G401 (cell line): ENCODE data around the gene LPGAT1. TPM values are rescaled to one million over a fixed set of nuclear protein-coding genes. Genes with fewer than 3 reads are reported as not detected.
"Not testable (repeated sequence)": the region's sequence is repeated elsewhere in the genome, so short reads cannot be mapped to it uniquely, and the experiment has no call there.

Source experiments
- DNase-seq: peaks from one replicate; pipeline ENCODE4 v3.0.0-alpha.2; 2015; ENCODE audit warnings: low spot score
- in situ Hi-C: cut with HindIII; loops from 2 replicates; pipeline ENCODE4 v1.10.0; 2016; ENCODE audit warnings: low sequenced_read_pairs, mixed read lengths
- total RNA-seq: library from RNA; depleted of rRNA; stranded (reverse); fragments of >200 nt; shearing (Covaris generic); gene quantifications from 2 replicates; pipeline ENCODE4 v1.2.3, GENCODE V29; 2014; rRNA removed

LPGAT1 gene, protein sequence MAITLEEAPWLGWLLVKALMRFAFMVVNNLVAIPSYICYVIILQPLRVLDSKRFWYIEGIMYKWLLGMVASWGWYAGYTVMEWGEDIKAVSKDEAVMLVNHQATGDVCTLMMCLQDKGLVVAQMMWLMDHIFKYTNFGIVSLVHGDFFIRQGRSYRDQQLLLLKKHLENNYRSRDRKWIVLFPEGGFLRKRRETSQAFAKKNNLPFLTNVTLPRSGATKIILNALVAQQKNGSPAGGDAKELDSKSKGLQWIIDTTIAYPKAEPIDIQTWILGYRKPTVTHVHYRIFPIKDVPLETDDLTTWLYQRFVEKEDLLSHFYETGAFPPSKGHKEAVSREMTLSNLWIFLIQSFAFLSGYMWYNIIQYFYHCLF
- 19.3 and 40.9 TPM in 2 replicates for total RNA-seq

- DNase-seq, result peak; percentile 71
- in situ Hi-C loops, result no loop called here
These were observed at the start of gene LPGAT1 for GRCh38 chr1:211830328-211831142. LPGAT1 (minus strand) TSS chr1:211830763; CDS start chr1:211829296, 1,467 bp downstream.

DNA sequence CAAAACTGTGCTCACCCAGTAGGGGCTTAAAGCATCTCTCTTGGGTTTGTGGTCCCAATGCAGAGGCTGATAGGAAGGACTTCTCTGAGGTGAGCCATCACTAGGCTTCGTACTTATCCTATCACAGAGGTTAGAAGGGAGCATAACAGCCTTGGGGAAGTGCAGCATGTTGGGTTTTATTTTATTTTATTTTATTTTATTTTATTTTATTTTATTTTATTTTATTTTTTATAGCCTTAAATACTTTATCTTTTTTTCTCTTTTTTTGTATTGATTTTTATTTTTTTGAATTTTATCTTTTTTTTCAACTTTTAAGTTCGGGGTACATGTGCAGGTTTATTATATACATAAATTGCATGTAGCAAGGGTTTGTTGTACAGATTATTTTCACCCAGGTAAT, 48.9 kb upstream of the LPGAT1 start:
- in situ Hi-C loops, result no loop called here
- DNase-seq, result no peak

- DNase-seq, result peak; percentile 28
- in situ Hi-C loops, result no loop called here
These were observed 46.5 kb upstream of the LPGAT1 start for GRCh38 chr1:211876851-211877590.

DNA sequence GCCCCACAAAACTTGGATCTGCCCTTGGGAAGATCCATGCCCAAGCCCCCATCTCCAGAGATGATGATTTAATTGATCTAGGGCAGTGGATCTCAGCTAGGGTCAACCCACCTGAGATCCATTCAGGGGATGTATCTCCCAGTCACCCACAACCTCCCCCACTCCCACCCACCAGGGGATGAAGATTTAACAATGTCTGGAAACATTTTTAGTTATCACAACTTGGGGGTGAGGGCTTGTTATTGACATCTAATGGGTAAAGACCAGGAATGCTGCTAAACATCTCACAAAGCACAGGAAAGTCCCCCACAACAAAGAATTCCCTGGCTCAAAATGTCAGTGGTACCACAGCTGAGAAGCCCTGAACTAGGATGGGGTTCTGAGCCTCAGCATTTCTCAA, 45.0 kb upstream of the LPGAT1 start:
- in situ Hi-C loops, result no loop called here
- no peak for DNase-seq

DNA sequence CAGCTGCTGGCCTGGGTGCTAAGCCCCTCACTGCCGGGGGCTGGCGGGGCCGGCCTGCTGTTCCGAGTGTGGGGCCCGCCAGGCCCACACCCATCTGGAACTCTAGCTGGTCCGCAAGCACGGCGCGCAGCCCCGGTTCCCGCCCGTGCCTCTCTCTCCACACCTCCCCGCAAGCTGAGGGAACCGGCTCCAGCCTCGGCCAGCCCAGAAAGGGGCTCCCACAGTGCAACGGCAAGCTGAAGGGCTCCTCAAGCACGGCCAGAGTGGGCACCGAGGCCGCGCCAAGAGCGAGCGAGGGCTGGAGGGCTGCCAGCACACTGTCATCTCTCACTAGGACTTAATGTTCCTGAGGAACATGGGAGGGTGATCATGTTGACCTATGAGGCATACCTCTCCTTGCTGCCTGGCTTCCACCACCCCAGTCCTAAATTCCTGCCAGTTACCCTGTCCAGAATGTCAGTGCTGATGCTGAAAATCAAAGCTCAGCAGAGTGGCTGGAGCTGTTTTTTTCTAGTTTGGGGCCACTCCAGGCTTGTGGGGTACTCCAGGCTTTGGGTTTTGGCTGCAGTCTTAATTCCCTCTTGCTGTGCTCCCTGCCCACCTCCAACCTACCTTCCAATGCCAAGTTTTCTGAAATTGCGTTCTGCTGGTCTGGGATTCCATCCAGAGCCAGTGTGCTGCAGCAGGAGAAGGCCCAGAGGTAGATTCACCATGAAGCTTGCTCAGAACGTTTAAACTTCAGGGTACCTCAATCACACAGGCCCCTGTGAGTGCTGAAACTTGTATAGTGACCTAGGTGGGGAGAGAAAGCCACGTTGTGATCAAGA, 44.2 kb upstream of the LPGAT1 start:
- in situ Hi-C loops, result no loop called here
- DNase-seq, result peak; percentile 53

DNA sequence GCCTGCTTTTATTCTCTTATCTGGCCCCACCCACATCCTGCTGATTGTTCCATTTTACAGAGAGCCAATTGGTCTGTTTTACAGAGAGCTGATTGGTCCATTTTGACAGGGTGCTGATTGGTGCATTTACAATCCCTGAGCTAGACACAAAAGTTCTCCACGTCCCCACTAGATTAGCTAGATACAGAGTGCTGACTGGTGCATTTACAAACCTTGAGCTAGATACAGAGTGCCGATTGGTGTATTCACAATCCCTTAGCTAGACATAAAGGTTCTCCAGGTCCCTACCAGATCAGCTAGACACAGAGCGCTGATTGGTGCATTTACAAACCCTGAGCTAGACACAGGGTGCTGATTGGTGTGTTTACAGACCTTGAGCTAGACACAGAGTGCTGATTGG, 43.2 kb upstream of the LPGAT1 start:
- DNase-seq, in situ Hi-C loops: not testable (repeated sequence)

DNA sequence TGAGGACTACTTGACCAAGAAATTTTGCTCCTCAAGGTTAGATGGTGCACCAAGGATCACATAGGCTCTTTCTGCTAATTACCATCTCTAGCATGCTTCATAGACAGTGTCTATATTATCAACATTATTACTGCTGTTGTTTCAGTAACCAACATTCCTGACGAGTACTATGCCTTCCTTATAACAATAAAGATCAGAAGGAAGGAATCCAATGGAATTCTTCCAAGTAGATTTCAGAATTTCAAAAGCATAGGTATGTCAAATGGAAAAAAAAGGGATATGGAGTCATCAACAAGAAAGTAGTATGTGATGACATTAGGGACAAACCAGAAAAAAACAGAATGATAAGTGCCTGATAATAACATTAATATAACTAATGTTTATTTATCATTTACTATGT, 39.6 kb upstream of the LPGAT1 start:
- in situ Hi-C loops, result no loop called here
- DNase-seq, result no peak

- in situ Hi-C loops, result no loop called here
- no peak for DNase-seq
These were observed 34.6 kb upstream of the LPGAT1 start for GRCh38 chr1:211865180-211865579.

DNA sequence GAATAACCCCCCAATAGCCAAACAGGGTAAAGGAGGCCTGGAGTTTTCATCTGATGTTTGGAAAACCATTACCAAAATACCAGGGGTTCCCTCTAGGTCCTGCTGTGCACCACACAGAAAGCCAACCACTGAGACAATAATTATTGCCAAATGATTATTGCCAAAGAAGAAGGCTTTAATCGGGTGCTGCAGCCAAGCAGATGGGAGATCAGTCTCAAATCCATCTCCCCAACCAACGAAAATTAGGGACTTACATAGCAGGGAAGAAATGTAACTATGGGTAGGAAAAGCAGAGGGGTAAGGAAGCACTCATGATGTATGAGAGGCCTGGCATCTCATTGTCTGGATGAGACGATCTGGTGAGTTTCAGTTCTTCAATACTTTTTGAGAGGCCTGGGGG, 28.8 kb upstream of the LPGAT1 start:
- in situ Hi-C loops, result no loop called here
- no peak for DNase-seq

- in situ Hi-C loops, result no loop called here
- no peak for DNase-seq
These were observed 20.6 kb upstream of the LPGAT1 start for GRCh38 chr1:211851174-211851573.

GRCh38 chr1:211843507-211844298, 13.1 kb upstream of the LPGAT1 start:
- in situ Hi-C loops, result no loop called here
- no peak for DNase-seq

DNA sequence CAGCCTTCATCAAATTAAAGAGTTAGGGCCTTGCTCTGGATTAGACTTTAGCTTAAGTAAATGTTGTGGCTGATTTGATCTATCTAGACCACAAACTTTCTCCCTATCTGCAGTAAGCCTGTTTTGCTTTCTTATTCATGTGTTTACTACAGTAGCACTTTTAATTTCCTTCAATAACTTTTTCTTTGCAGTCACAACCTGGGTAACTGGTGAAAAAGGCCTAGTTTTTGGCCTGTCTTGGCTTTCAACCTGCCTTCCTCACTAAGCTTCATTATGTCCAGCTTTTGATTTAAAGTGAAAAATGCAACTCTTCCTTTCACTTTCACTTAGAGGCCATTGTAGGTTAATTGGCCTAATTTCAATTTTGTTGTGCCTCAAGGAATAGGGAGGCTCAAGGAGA, 12.5 kb upstream of the LPGAT1 start:
- in situ Hi-C loops, result no loop called here
- no peak for DNase-seq

DNA sequence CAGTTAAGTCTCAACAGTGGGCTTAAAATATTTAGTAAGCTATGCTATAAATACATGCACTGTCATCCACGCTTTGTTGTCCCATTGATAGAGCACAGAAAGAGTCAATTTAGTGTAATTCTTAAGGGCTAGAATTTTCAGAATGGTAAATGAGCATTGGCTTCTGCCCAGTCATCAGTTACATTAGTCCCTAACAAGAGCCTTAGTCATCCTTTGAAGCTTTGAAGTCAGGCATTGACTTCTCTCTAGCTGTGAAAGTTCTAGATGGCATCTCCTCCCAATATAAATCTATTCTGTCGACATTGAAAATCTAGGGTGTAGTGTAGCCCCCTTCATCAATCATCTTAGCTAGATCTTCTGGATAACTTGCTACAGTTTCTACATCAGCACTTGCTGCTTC, 12.0 kb upstream of the LPGAT1 start:
- DNase-seq, result no peak
- in situ Hi-C loops, result no loop called here

GRCh38 chr1:211839106-211839505, 8.5 kb upstream of the LPGAT1 start:
- no peak for DNase-seq
- in situ Hi-C loops, result no loop called here

DNA sequence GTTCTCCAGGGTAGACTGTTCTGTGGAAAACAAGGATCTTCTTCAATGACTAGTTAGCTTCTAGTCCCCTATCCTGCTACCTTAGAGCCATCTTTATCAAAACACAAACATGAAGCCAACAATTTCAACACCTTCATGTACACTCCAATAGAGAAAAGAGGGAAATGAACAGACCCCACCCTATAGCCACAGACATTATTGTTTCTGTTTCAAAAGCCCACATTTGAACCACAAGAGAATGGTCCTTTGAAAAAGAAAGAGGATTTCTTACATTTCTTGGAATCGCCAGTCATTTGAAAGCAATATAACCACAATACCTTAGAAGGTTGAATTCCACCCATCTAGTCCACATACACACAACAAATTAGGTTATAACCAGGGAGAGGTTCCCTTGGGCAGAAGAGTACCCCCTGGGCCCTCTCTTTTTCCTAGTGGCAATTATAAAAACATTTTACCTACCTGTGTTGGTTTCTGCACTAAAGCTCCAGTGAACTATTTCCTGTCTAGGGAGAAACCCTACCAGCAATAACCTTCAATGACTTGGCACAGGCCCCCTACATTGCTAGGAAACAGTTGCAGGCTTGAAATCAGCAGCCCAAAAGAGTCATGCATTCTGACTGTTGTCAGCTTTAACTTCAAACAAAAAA, 2.7 kb upstream of the LPGAT1 start:
- no peak for DNase-seq
- in situ Hi-C loops, result no loop called here

- in situ Hi-C loops, result no loop called here
- no peak for DNase-seq
These were observed 2.1 kb upstream of the LPGAT1 start for GRCh38 chr1:211832661-211833060.

DNA sequence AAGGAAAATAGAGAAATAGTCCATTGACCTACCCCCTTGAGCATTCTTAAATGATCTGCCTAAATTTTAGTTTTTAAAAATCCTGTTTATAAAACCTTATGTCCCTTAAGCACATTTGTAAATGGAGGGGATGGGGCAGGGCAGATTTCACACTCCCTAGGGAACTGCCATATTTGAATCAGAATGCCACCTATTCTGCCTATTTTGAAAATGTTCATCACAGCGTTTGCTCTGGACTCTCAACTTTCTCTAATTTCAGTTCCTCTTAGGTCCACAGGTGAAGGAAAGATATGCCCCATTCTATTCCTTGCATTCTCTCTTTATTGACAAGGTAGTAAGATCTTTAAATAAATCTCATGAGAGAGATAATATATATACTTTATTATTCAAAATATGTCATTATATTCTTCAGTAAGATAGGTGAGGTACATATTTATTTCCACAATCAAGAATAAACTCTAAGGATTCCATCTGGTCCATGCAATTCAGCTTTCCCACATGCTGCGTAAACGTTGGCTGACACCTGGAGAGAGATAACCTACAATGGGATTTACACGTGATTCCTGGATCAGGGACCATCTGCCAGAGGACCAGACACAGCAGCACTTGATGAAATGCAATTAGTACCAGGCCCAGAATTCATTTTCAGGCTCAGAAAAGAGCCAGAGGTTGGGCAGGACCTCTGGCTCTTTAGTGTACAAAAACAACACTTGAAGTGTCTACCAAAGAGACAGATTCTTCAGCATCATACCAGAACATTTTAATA, 1.2 kb upstream of the LPGAT1 start:
- in situ Hi-C loops, result no loop called here
- peak; percentile 93 for DNase-seq
